ENCODE data around the gene USP47. TPM values are rescaled to one million over a fixed set of nuclear protein-coding genes. Genes with fewer than 3 reads are reported as not detected.

Gene USP47
- total RNA-seq, 1 donor from 2014 or later, result 46.1 TPM

- no peak overlapping the region for H3K27ac Mint-ChIP-seq (ENCODE audit: unreplicated experiment)
- H3K9me3 Mint-ChIP-seq (ENCODE audit: unreplicated experiment), result peaks cover 5% of the 10 kb centered on the region
- H3K36me3 Mint-ChIP-seq (ENCODE audit: unreplicated experiment), result peaks cover 54% of the 10 kb centered on the region
- H3K4me1 Mint-ChIP-seq (ENCODE audit: unreplicated experiment), result peaks cover 46% of the 10 kb centered on the region
- no peaks in the 10 kb centered on the region for H3K27me3 Mint-ChIP-seq (ENCODE audit: unreplicated experiment)
- TF ChIP-seq CTCF (IDR thresholded peaks at IDR 0.05), result no peak
- H3K4me3 Mint-ChIP-seq (ENCODE audit: unreplicated experiment), result no peak overlapping the region
- DNase-seq (ENCODE audit: extremely low spot score, unreplicated experiment), result no peak
These were observed 124.6 kb downstream of the USP47 start for GRCh38 chr11:11966354-11966741.

GRCh38 chr11:11966826-11967668, 125.3 kb downstream of the USP47 start:
- H3K4me3 Mint-ChIP-seq (ENCODE audit: unreplicated experiment), result no peak overlapping the region
- no peak overlapping the region for H3K27ac Mint-ChIP-seq (ENCODE audit: unreplicated experiment)
- TF ChIP-seq CTCF (IDR thresholded peaks at IDR 0.05), result peak; percentile 72

GRCh38 chr11:11967669-11968510, 126.1 kb downstream of the USP47 start:
- Mint-ChIP-seq H3K4me3 (ENCODE audit: unreplicated experiment) (no peak overlapping the region), H3K4me1 (ENCODE audit: unreplicated experiment) (peaks cover 60% of the 10 kb centered on the region), H3K9me3 (ENCODE audit: unreplicated experiment) (no peaks in the 10 kb centered on the region), H3K36me3 (ENCODE audit: unreplicated experiment) (peaks cover 41% of the 10 kb centered on the region), H3K27me3 (ENCODE audit: unreplicated experiment) (no peaks in the 10 kb centered on the region), H3K27ac (ENCODE audit: unreplicated experiment) (peak overlapping the region; percentile 84)
- no peak for DNase-seq (ENCODE audit: extremely low spot score, unreplicated experiment)
- no peak for TF ChIP-seq CTCF (IDR thresholded peaks at IDR 0.05)

More at GRCh38 chr11:11966826-11967668, 125.3 kb downstream of the USP47 start:
- DNase-seq (ENCODE audit: extremely low spot score, unreplicated experiment), result no peak
- peaks cover 50% of the 10 kb centered on the region for H3K36me3 Mint-ChIP-seq (ENCODE audit: unreplicated experiment)
- peaks cover 3% of the 10 kb centered on the region for H3K9me3 Mint-ChIP-seq (ENCODE audit: unreplicated experiment)
- peaks cover 52% of the 10 kb centered on the region for H3K4me1 Mint-ChIP-seq (ENCODE audit: unreplicated experiment)
- H3K27me3 Mint-ChIP-seq (ENCODE audit: unreplicated experiment), result no peaks in the 10 kb centered on the region

- H3K27me3 Mint-ChIP-seq (ENCODE audit: unreplicated experiment), result no peaks in the 10 kb centered on the region
- H3K4me3 Mint-ChIP-seq (ENCODE audit: unreplicated experiment), result no peak overlapping the region
- peak; percentile 88 for DNase-seq (ENCODE audit: extremely low spot score, unreplicated experiment)
- H3K4me1 Mint-ChIP-seq (ENCODE audit: unreplicated experiment), result peaks cover 68% of the 10 kb centered on the region
- TF ChIP-seq CTCF (IDR thresholded peaks at IDR 0.05), result no peak
- peaks cover 39% of the 10 kb centered on the region for H3K36me3 Mint-ChIP-seq (ENCODE audit: unreplicated experiment)
- peak overlapping the region; percentile 84 for H3K27ac Mint-ChIP-seq (ENCODE audit: unreplicated experiment)
- no peaks in the 10 kb centered on the region for H3K9me3 Mint-ChIP-seq (ENCODE audit: unreplicated experiment)
These were observed 126.9 kb downstream of the USP47 start for GRCh38 chr11:11968511-11969280.
